Measurements from ENCODE around the gene TMEM100. TPM values are rescaled to one million over a fixed set of nuclear protein-coding genes. Genes with fewer than 3 reads are reported as not detected.

The TMEM100 gene
- total and polyA plus RNA-seq, 2 of the 8 experiments (the other 6 are each of a cell fraction or from before 2014, with no cell fraction given) = 0.36 to 0.48 TPM

DNA sequence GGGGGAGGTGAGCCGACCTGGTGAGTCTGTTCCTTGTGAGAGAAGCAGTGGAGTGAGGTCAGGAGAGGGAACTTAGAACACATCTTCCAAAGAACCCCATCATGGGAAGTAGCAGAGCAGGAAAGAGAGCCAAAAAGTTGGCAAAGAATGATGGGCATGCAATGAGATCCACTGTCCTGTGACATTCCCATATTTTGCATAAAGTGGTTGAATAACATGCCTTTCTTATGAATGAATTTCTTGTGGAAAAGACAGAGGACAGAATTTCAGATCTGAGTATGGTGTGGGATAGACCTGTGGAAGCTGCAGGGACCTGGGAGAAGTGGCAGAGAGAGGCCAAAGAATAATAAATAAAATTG, 41.3 kb downstream of the TMEM100 start:
- Histone ChIP-seq H4K91ac (replicated peaks; ENCODE audit: insufficient read length, low read length) (no peak overlapping the region), H3K4me3 (ENCODE audit: extremely low read depth in 1 of 4, insufficient read depth in 2 of 4, low read depth in 3 of 4, low read length in 4 of 4) (no peak overlapping the region), H2BK120ac (replicated peaks; ENCODE audit: low read depth, low read length) (no peak overlapping the region), H3K9me3 (ENCODE audit: insufficient read depth in 2 of 2, low read depth in 1 of 2, low read length in 1 of 2) (no peaks in the 10 kb centered on the region), H2BK12ac (ENCODE audit: low read depth, low read length) (no peak overlapping the region), H3K79me1 (ENCODE audit: low read depth, low read length) (no peaks in the 10 kb centered on the region), H3K27me3 (replicated peaks in 1 of 4; ENCODE audit: control insufficient read depth in 3 of 4, extremely low read depth in 1 of 4, insufficient read depth in 3 of 4, low read length in 3 of 4) (no peaks in the 10 kb centered on the region), H2BK5ac (ENCODE audit: low read depth, low read length) (no peak overlapping the region), H2AFZ (ENCODE audit: low read length) (no peak overlapping the region), H4K20me1 (replicated peaks in 1 of 2; ENCODE audit: control insufficient read depth in 1 of 2, insufficient read depth in 2 of 2, low read length in 2 of 2) (no peaks in the 10 kb centered on the region), H3K23me2 (ENCODE audit: low read depth, low read length) (no peaks in the 10 kb centered on the region), H2BK15ac (ENCODE audit: low read length) (no peak overlapping the region), H3K23ac (ENCODE audit: insufficient read length) (no peak overlapping the region), H3K14ac (ENCODE audit: insufficient read length) (no peak overlapping the region), H3K4me2 (ENCODE audit: insufficient read depth in 1 of 2, low read depth in 2 of 2, low read length in 2 of 2) (no peak overlapping the region), H3K9ac (replicated peaks in 1 of 4; ENCODE audit: extremely low read depth in 1 of 4, low read depth in 3 of 4, low read length in 3 of 4) (no peak overlapping the region), H3K56ac (replicated peaks; ENCODE audit: insufficient read length, low read depth, low read length) (no peak overlapping the region), H3K4ac (replicated peaks; ENCODE audit: insufficient read length, low read depth, low read length) (no peak overlapping the region), H2AK5ac (ENCODE audit: low read depth, low read length) (no peak overlapping the region), H3K4me1 (replicated peaks in 1 of 4; ENCODE audit: control insufficient read depth in 3 of 4, insufficient read depth in 4 of 4, low read length in 3 of 4) (no peaks in the 10 kb centered on the region), H3K36me3 (ENCODE audit: control insufficient read depth in 2 of 4, insufficient read depth in 4 of 4, low read length in 3 of 4) (no peaks in the 10 kb centered on the region), H4K5ac (ENCODE audit: insufficient read length, low read depth, low read length) (no peak overlapping the region), H3K18ac (ENCODE audit: extremely low read depth, low read length) (no peak overlapping the region), H3K27ac (ENCODE audit: low read depth, low read length) (no peak overlapping the region), H2BK20ac (ENCODE audit: low read length) (no peak overlapping the region), H3K79me2 (ENCODE audit: control insufficient read depth in 1 of 2, insufficient read depth in 2 of 2, low read length in 2 of 2) (no peaks in the 10 kb centered on the region), H4K8ac (ENCODE audit: extremely low read depth, insufficient read depth, low read length) (no peak overlapping the region)
- DNase-seq (ENCODE audit: low read depth in 1 of 2, low spot score in 2 of 2) (no peak), FAIRE-seq (no peak)
- CTCF ChIA-PET (ENCODE audit: partially characterized antibody) = interaction anchor here (1.6 to 2.1 kb wide), 2 partner anchors 9 to 11 kb away, joined by 5 to 8 read pairs; no protein-coding TSS in a partner anchor
- POLR2A ChIA-PET (ENCODE audit: partially characterized antibody) = no interaction called here
- no peak for TF ChIP-seq POLR2AphosphoS5 (IDR thresholded peaks at IDR 0.05; ENCODE audit: low read depth, low read length)
- TF ChIP-seq USF2 (IDR thresholded peaks at IDR 0.05; ENCODE audit: low read length) = no peak
- TF ChIP-seq SIX5 (IDR thresholded peaks at IDR 0.05; ENCODE audit: low read depth, low read length) = no peak
- no peak for TF ChIP-seq RAD21 (IDR thresholded peaks at IDR 0.05 in 1 of 2, conservative IDR thresholded peaks at IDR 0.05 in 1 of 2; ENCODE audit: low read depth in 2 of 2, low read length in 2 of 2)
- no peak for TF ChIP-seq CTBP2 (IDR thresholded peaks at IDR 0.05; ENCODE audit: borderline replicate concordance, insufficient read depth, insufficient read length, low read length)
- TF ChIP-seq POLR2A (IDR thresholded peaks at IDR 0.05; ENCODE audit: control extremely low read depth in 1 of 2, low read depth in 2 of 2, low read length in 2 of 2) = no peak
- no peak for TF ChIP-seq CHD1 (IDR thresholded peaks at IDR 0.05; ENCODE audit: low read depth, low read length)
- no peak for TF ChIP-seq EP300 (IDR thresholded peaks at IDR 0.05; ENCODE audit: borderline replicate concordance in 1 of 2, low read depth in 2 of 2, low read length in 2 of 2)
- WGBS, 2 experiments (ENCODE audit: extremely low coverage in 1 of 2, insufficient coverage in 1 of 2, insufficient read length in 1 of 2, insufficient replicate concordance in 2 of 2, low coverage in 1 of 2, low lambda C conversion rate in 2 of 2, missing lambda C conversion rate in 1 of 2) = 61% methylated on average over 1 of the region's 1 CpG; no CpG with 5 or more reads in 1 of the 2 experiments

Data from H1 (cell line).